GM12892 (cell line): ENCODE data around the gene BPIFB3.

Experiments
- DNase-seq: peaks from one replicate; pipeline ENCODE4 v3.0.0; 2011; ENCODE audit not compliant: insufficient read length
- FAIRE-seq: peaks from 2 replicates; lab custom pipeline; 2011; peaks lifted over from hg19 to GRCh38; lab: Jason Lieb, UNC
- POLR2A ChIP-seq: IDR thresholded peaks from 2 replicates; pipeline ENCODE4 v1.6.1; 2011; ENCODE audit warnings: low read depth, low read length, control low read depth
- POLR2AphosphoS5 ChIP-seq: IDR thresholded peaks from 2 replicates; pipeline ENCODE4 v1.6.1; 2011; ENCODE audit warnings: low read depth, low read length, control low read depth
- TAF1 ChIP-seq: IDR thresholded peaks from 2 replicates; pipeline ENCODE4 v1.6.1; 2011; ENCODE audit warnings: low read depth, mild to moderate bottlenecking, control low read depth, low read length, borderline replicate concordance

The BPIFB3 gene

DNA sequence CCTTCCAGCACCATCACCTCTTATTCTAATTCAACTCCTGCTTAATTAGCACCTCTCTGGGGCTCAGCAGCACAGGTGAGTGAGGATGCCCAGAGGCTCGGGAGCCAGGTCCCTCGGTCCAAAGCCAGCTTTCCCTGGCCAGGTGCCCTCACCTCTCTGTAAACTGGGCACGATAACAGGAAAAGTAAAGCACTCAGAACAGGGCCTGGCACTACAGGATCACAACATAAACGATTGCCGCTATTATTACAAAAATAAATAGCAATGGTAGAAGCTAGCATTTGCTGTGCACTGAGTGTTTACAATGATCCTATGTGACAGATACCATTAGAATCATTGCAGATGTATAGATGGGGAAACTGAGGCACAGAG, 43.6 kb upstream of the BPIFB3 start:
- TF ChIP-seq TAF1 (no peak), POLR2A (no peak)
- no peak for DNase-seq

GRCh38 chr20:33010674-33011449, 42.8 kb upstream of the BPIFB3 start:
- DNase-seq, result no peak
- TF ChIP-seq POLR2A (no peak), TAF1 (no peak)
- no peak for FAIRE-seq

More for the DNA sequence above, 43.6 kb upstream of the BPIFB3 start:
- no peak for FAIRE-seq

DNA sequence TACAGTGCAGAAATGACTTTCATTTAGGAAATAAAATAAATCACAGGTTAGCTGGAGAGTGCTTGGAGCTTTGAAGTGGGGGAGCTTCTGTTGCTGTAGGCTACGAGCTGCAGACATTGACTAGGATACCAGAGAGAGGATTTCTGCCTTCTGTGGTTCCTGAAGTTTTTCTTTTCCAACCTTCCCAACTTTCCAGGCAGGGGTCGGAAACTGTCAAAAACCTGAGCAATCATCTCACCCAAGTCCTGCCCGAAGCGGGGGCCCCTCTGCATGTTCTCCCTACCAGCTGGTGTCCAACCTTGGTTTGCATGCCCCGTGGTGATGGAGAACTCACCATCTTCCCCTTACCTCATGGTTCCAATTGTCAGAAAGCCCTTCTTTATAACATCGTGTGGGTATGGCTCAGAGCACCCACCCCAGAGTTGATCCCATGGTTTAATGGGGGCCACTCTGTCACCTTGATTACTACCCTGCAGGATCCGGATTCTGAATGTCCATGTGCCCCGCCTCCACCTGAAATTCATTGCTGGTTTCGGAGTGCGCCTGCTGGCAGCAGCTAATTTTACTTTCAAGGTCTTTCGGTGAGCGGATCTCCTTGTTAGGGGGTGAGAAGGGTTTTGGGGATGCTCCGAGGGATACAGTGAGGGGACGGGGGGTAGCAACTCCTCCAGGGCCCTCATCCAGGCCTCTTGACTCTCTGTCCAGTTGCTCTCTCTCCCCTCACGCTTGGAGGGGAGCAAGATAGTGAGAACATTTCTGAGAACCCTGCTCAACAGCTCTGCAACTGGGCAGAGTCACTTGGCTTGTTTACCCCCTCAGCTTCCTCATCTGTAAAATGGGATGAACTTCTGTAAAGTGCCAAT, 41.1 kb upstream of the BPIFB3 start:
- no peak for TF ChIP-seq TAF1
- TF ChIP-seq POLR2AphosphoS5, result no peak
- TF ChIP-seq POLR2A, result no peak
- FAIRE-seq (no peak), DNase-seq (no peak)

- no peak for TF ChIP-seq POLR2A
- no peak for TF ChIP-seq TAF1
- TF ChIP-seq POLR2AphosphoS5, result no peak
- FAIRE-seq, result no peak
- DNase-seq, result no peak
These were observed 39.9 kb upstream of the BPIFB3 start for GRCh38 chr20:33013701-33014326.

GRCh38 chr20:33014336-33015113, 39.2 kb upstream of the BPIFB3 start:
- FAIRE-seq, result no peak
- no peak for TF ChIP-seq POLR2A
- no peak for TF ChIP-seq POLR2AphosphoS5
- no peak for TF ChIP-seq TAF1
- no peak for DNase-seq

DNA sequence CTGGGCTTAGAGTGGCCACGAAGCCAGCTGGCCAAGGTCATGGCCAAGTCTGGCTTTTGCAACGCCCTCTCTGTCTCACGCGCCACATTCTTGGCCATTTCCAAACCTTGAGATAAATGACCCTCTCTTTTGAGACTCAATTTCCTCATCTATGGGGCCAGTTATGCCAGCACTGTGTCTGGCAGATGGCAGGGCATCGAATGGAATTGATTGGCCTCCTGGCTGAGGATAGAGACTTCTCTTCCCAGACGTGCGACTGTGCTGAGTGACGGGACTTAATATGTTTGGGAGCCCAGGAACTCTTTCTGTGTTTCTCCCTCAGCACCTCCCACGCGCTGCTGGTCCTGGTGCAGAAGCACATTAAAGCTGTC, 38.6 kb upstream of the BPIFB3 start:
- DNase-seq (no peak), FAIRE-seq (no peak)
- no peak for TF ChIP-seq POLR2AphosphoS5
- TF ChIP-seq POLR2A, result no peak
- no peak for TF ChIP-seq TAF1

GRCh38 chr20:33015700-33016580, 37.8 kb upstream of the BPIFB3 start:
- DNase-seq (no peak), FAIRE-seq (no peak)
- TF ChIP-seq TAF1 (no peak), POLR2AphosphoS5 (no peak), POLR2A (no peak)

- no peak for FAIRE-seq
- TF ChIP-seq POLR2A (no peak), POLR2AphosphoS5 (no peak), TAF1 (no peak)
- no peak for DNase-seq
These were observed 37.1 kb upstream of the BPIFB3 start for GRCh38 chr20:33016581-33017109.

GRCh38 chr20:33017542-33017941, 36.2 kb upstream of the BPIFB3 start:
- TF ChIP-seq TAF1, result no peak
- no peak for TF ChIP-seq POLR2AphosphoS5
- no peak for TF ChIP-seq POLR2A
- no peak for FAIRE-seq

More at GRCh38 chr20:33017542-33017941, 36.2 kb upstream of the BPIFB3 start:
- DNase-seq, result no peak
